Measurements from ENCODE around the gene PACRG. TPM values are rescaled to one million over a fixed set of nuclear protein-coding genes. Genes with fewer than 3 reads are reported as not detected.

PACRG gene
- total RNA-seq, 2 donors from 2014 or later, result 1.7 TPM; not detected in 1

GRCh38 chr6:163128324-163128723, 400.6 kb downstream of the PACRG start:
- intact Hi-C loops (cut with DNase I), result no loop called here
- Histone ChIP-seq H3K4me1 (no peaks in the 10 kb centered on the region), H3K36me3 (no peaks in the 10 kb centered on the region), H3K9ac (ENCODE audit: low read depth in 2 of 2, low read length in 2 of 2) (no peak overlapping the region), H3K27ac (no peak overlapping the region), H3K9me3 (no peaks in the 10 kb centered on the region), H3K4me3 (no peak overlapping the region), H3K27me3 (no peaks in the 10 kb centered on the region)
- no peak for TF ChIP-seq CTCF (IDR thresholded peaks at IDR 0.05)
- DNase-seq, result no peak

GRCh38 chr6:163132050-163132750, 404.4 kb downstream of the PACRG start:
- Histone ChIP-seq H3K27me3 (no peaks in the 10 kb centered on the region), H3K27ac (no peak overlapping the region), H3K36me3 (no peaks in the 10 kb centered on the region), H3K9ac (ENCODE audit: low read depth in 2 of 2, low read length in 2 of 2) (no peak overlapping the region), H3K9me3 (no peaks in the 10 kb centered on the region), H3K4me3 (no peak overlapping the region), H3K4me1 (no peaks in the 10 kb centered on the region)
- no peak for TF ChIP-seq CTCF (IDR thresholded peaks at IDR 0.05)
- intact Hi-C loops (cut with DNase I), result no loop called here
- DNase-seq, result no peak

GRCh38 chr6:163133017-163133416, 405.2 kb downstream of the PACRG start:
- no peak overlapping the region for H3K4me3 ChIP-seq
- intact Hi-C loops (cut with DNase I), result no loop called here
- DNase-seq, result no peak
- no peak overlapping the region for H3K27ac ChIP-seq
- no peaks in the 10 kb centered on the region for H3K4me1 ChIP-seq
- TF ChIP-seq CTCF (IDR thresholded peaks at IDR 0.05), result no peak
- no peak overlapping the region for H3K9ac ChIP-seq (ENCODE audit: low read depth in 2 of 2, low read length in 2 of 2)
- H3K27me3 ChIP-seq, result no peaks in the 10 kb centered on the region
- no peaks in the 10 kb centered on the region for H3K36me3 ChIP-seq
- H3K9me3 ChIP-seq, result no peaks in the 10 kb centered on the region

GRCh38 chr6:163133691-163134090, 405.9 kb downstream of the PACRG start:
- Histone ChIP-seq H3K9ac (ENCODE audit: low read depth in 2 of 2, low read length in 2 of 2) (no peak overlapping the region), H3K9me3 (no peaks in the 10 kb centered on the region), H3K27ac (no peak overlapping the region), H3K36me3 (no peaks in the 10 kb centered on the region), H3K4me1 (no peaks in the 10 kb centered on the region), H3K4me3 (no peak overlapping the region), H3K27me3 (no peaks in the 10 kb centered on the region)
- TF ChIP-seq CTCF (IDR thresholded peaks at IDR 0.05), result no peak
- no peak for DNase-seq
- intact Hi-C loops (cut with DNase I), result no loop called here

- Histone ChIP-seq H3K36me3 (no peaks in the 10 kb centered on the region), H3K4me3 (no peak overlapping the region), H3K4me1 (no peaks in the 10 kb centered on the region), H3K9me3 (no peaks in the 10 kb centered on the region), H3K27me3 (no peaks in the 10 kb centered on the region), H3K27ac (no peak overlapping the region), H3K9ac (ENCODE audit: low read depth in 2 of 2, low read length in 2 of 2) (no peak overlapping the region)
- no peak for TF ChIP-seq CTCF (IDR thresholded peaks at IDR 0.05)
- intact Hi-C loops (cut with DNase I), result no loop called here
- DNase-seq, result no peak
Observed at GRCh38 chr6:163136681-163137397, 409.1 kb downstream of the PACRG start.
